Fibroblast of pulmonary artery (primary cell): Measurements from ENCODE around the gene MNDA.

Experiments used
- DNase-seq: peaks from one replicate; pipeline ENCODE4 v3.0.0-alpha.2; 2010; ENCODE audit warnings: low read depth
- H3K4me3 ChIP-seq: replicated peaks from 2 replicates; pipeline ENCODE4 v1.5.1; 2011; ENCODE audit warnings: low read depth, mild to moderate bottlenecking, control low read depth, low read length, moderate library complexity
- CTCF ChIP-seq: IDR thresholded peaks from 2 replicates; pipeline ENCODE4 v1.5.1; 2011; ENCODE audit warnings: mild to moderate bottlenecking, control low read depth, low read length, inconsistent platforms; ENCODE audit errors: missing control alignments

Gene MNDA

GRCh38 chr1:158814970-158815369, 16.2 kb upstream of the MNDA start:
- no peak for DNase-seq
- H3K4me3 ChIP-seq: no peak overlapping the region
- TF ChIP-seq CTCF: no peak

DNA sequence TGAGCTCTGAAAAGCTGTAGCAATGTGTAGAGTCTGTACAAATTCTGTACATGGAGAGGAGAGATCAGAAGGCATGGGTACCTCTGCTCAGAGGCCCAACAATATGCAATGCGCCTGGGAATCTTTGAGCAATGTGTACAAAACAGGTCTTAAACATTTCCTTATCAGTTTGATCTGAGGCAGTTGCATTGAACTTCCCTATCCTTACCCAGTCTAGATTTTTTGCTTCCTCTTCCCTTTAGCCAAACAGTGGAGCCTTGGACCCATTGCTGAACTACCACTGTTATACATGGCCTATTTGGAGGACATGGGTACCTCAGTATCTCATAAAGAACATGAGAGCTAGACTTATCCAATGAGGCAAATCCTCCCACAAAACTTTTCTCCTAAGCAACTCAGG, 12.6 kb upstream of the MNDA start:
- no peak for TF ChIP-seq CTCF
- DNase-seq: no peak
- no peak overlapping the region for H3K4me3 ChIP-seq

- no peak for TF ChIP-seq CTCF
- DNase-seq: peak; percentile 17
- no peak overlapping the region for H3K4me3 ChIP-seq
Measured at GRCh38 chr1:158818975-158819431, 12.1 kb upstream of the MNDA start.

DNA sequence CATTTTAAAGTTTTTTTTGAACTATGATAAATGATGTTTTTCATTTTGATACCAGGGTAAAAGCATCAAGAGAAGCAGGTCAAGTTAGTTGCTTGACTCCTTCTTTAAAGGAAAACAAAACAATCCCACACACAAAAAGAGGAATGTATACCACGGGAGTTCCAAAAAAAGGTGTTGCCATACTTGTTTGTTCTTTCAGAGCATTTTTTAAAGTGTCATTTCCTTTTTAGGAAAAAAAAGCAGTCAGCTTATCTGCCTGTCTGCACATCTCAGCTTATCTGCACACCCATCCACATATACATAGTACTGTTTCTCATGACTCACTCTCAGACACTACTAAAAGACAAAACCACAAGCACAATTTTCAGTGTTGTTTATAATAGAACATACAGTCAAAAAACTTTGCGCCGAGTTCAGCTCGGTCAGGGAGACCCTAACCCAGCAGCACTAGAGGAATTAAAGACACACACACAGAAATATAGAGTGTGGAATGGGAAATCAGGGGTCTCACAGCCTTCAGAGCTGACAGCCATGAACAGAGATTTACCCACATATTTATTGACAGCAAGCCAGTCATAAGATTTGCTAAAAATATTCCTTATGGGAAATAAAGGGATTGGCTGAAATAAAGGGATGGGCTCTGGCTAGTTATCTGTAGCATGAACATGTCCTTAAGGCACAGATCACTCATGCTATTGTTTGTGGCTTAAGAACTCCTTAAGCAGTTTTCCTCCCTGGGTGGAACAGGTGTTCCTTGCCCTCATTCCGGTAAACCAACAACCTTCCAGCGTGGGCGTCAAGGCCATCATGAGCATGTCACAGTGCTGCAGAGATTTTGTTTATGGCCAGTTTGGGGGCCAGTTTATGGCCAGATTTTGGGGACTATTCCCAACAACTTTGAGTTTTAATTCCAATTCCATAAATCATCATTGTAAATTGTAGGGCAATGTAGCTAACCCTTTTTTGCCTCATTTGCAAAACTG, 11.4 kb upstream of the MNDA start:
- H3K4me3 ChIP-seq: no peak overlapping the region
- TF ChIP-seq CTCF: no peak
- DNase-seq: peak; percentile 31

DNA sequence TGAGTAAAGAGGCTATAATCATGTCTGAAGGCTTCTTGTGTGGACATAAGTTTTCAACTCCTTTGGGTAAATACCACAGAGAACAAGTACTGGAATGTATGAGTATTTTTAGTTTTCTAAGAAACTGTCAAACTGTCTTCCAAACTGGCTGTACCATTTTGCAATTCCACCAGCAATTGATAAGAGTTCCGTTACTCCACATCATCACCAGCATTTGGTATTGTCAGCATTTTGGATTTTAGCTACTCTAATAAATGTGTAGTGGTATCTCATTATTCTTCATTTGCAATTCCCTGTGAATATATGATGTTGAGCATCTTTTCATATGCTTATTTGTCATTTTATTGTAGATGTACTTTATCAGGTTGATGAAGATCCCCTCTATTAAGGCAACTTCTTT, 9.4 kb upstream of the MNDA start:
- no peak for DNase-seq
- H3K4me3 ChIP-seq: no peak overlapping the region
- no peak for TF ChIP-seq CTCF

DNA sequence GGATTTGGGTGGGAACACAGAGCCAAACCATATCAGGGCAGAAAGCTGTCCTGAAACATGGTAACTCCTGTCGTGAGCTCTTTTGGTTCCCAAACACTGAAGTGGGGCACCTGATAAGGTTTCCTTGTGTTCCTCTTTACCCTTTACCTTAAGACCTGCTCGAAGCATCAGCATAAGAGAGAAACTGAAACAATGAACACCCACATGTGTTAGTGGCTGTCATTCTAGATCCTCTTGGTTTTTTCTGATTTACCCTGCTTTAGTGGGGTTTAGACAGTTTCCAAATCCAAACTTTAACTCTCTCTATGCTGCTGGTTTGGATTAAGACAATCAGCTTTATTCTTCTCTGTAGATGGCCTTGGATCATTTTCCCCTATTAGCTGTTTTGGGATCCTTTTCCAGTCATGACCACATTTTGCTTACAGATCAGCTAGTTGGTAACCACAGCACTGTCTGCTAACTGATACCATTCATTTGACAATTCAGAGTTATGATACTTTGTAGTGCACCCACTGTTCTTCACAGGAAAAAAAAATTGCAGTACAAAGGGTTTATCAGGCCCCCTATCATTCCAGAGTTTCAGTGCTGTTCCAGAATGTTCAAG, 975 bp upstream of the MNDA start:
- TF ChIP-seq CTCF: no peak
- H3K4me3 ChIP-seq: no peak overlapping the region
- DNase-seq: no peak
